Activated CD4-positive, alpha-beta T cell treated with anti-CD3 and anti-CD28 coated beads for 48 hours (primary cell): ENCODE data around the gene CHD9.
"Not testable (repeated sequence)": the region's sequence is repeated elsewhere in the genome, so short reads cannot be mapped to it uniquely, and the experiment has no call there.

Experiments used
- DNase-seq: peaks from one replicate; pipeline ENCODE4 v3.0.0-alpha.2; 2020

The CHD9 gene

GRCh38 chr16:53291757-53292392 is 237.1 kb downstream of the CHD9 start:
- no peak for DNase-seq

GRCh38 chr16:53297477-53297876 is 242.7 kb downstream of the CHD9 start:
- DNase-seq, result no peak

- DNase-seq, result no peak
Observed at GRCh38 chr16:53304334-53304733, 249.5 kb downstream of the CHD9 start.

- DNase-seq, result no peak
Observed at GRCh38 chr16:53305743-53306142, 251.0 kb downstream of the CHD9 start.

- no peak for DNase-seq
Observed at GRCh38 chr16:53309457-53309856, 254.7 kb downstream of the CHD9 start.

GRCh38 chr16:53320992-53321391 is 266.2 kb downstream of the CHD9 start:
- no peak for DNase-seq

- no peak for DNase-seq
Observed at GRCh38 chr16:53323924-53324323, 269.1 kb downstream of the CHD9 start.

- not testable (repeated sequence) for DNase-seq
Observed at GRCh38 chr16:53330991-53331390, 276.2 kb downstream of the CHD9 start.

- no peak for DNase-seq
Observed at GRCh38 chr16:53334581-53334980, 279.8 kb downstream of the CHD9 start.

GRCh38 chr16:53337294-53337693 is 282.5 kb downstream of the CHD9 start:
- no peak for DNase-seq

- DNase-seq, result peak; percentile 18
Observed at GRCh38 chr16:53341792-53342191, 287.0 kb downstream of the CHD9 start.

- no peak for DNase-seq
Observed at GRCh38 chr16:53355064-53355463, 300.3 kb downstream of the CHD9 start.

GRCh38 chr16:53356478-53357207 is 301.9 kb downstream of the CHD9 start:
- no peak for DNase-seq

GRCh38 chr16:53357208-53357586 is 302.4 kb downstream of the CHD9 start:
- no peak for DNase-seq

GRCh38 chr16:53357955-53358354 is 303.2 kb downstream of the CHD9 start:
- no peak for DNase-seq

GRCh38 chr16:53358884-53359283 is 304.1 kb downstream of the CHD9 start:
- DNase-seq, result no peak

GRCh38 chr16:53369921-53370320 is 315.1 kb downstream of the CHD9 start:
- no peak for DNase-seq

GRCh38 chr16:53370827-53371226 is 316.0 kb downstream of the CHD9 start:
- no peak for DNase-seq

GRCh38 chr16:53372992-53373871 is 318.4 kb downstream of the CHD9 start:
- peak; percentile 86 for DNase-seq

- no peak for DNase-seq
Observed at GRCh38 chr16:53374800-53375199, 320.0 kb downstream of the CHD9 start.

- no peak for DNase-seq
Observed at GRCh38 chr16:53378138-53378537, 323.3 kb downstream of the CHD9 start.
